HepG2 (cell line): ENCODE results near the gene CDHR1. TPM values are rescaled to one million over a fixed set of nuclear protein-coding genes. Genes with fewer than 3 reads are reported as not detected.
A peak's percentile ranks its signal among the peaks of the same experiment; 100 is the strongest.

Source experiments
- ATAC-seq: fragments of 200-7000 bp; cut with Tn5 transposase; 3 replicates; pipeline ENCODE4 v1.9.1; 2020; ENCODE audit warnings: mild to moderate bottlenecking, moderate library complexity
- BruUV-seq: library from RNA; stranded (reverse); fragments of 400-500 nt; replicated peaks from 2 replicates; lab custom pipeline; 2021; lab: Mats Ljungman, UMichigan
- CTCF ChIA-PET: fragments of 300-600 bp; formaldehyde crosslinking; extraction: SDS; loops from one replicate; lab custom pipeline; 2021; ENCODE audit warnings: low total read pairs, inconsistent platforms, low intra/inter-chr PET ratio; lab: Yijun Ruan, JAX
- POLR2A ChIA-PET: fragments of 350-600 bp; sonication (Branson Sonifier 250); formaldehyde crosslinking; loops from one replicate; lab custom pipeline; 2020; ENCODE audit warnings: antibody characterized with exemption, inconsistent platforms; lab: Yijun Ruan, JAX
- DNase-seq: peaks from one replicate; pipeline ENCODE4 v3.0.0-alpha.2; 2015; ENCODE audit warnings: low spot score
- FAIRE-seq: peaks from 3 replicates; lab custom pipeline; 2011; peaks lifted over from hg19 to GRCh38; lab: Jason Lieb, UNC
- H2AFZ ChIP-seq: one replicate; pipeline ENCODE4 v1.6.1; 2011; ENCODE audit warnings: low read length, inconsistent platforms
- H3K27ac ChIP-seq: fragments of 300-600 bp; 3 replicates; pipeline ENCODE4 v1.8.0; 2011; ENCODE audit warnings: mixed run types, mild to moderate bottlenecking, mixed read lengths, low read length, inconsistent platforms; ENCODE audit not compliant: insufficient read depth; ENCODE audit errors: extremely low read length
- H3K27me3 ChIP-seq, 2 experiments: fragments of 200-600 bp in 1 of 2; 2 replicates in 1 of 2; 3 replicates in 1 of 2; pipeline versions ENCODE4 v1.6.0 to v1.8.0; 2011; ENCODE audit warnings: low read length in 2 of 2, mild to moderate bottlenecking in 2 of 2, moderate library complexity in 2 of 2, inconsistent platforms in 1 of 2; ENCODE audit not compliant: insufficient read depth in 2 of 2, control insufficient read depth in 1 of 2
- H3K36me3 ChIP-seq, 2 experiments: fragments of 200-600 bp in 1 of 2; replicated peaks in 1 of 2; 2 replicates in 1 of 2; 3 replicates in 1 of 2; pipeline versions ENCODE4 v1.5.1 to v1.8.0; 2011; ENCODE audit warnings: low read length in 2 of 2, inconsistent platforms in 1 of 2; ENCODE audit not compliant: insufficient read depth in 2 of 2, control insufficient read depth in 1 of 2
- H3K4me1 ChIP-seq: 2 replicates; pipeline ENCODE4 v1.5.1; 2012; ENCODE audit warnings: low read length, inconsistent platforms; ENCODE audit not compliant: insufficient read depth
- H3K4me2 ChIP-seq: 2 replicates; pipeline ENCODE4 v1.6.0; 2011; ENCODE audit warnings: low read depth, low read length, inconsistent platforms
- H3K4me3 ChIP-seq, 3 experiments: fragments of 200-600 bp in 1 of 3; sonication (generic), shearing (Covaris generic) in 1 of 3; replicated peaks in 1 of 3; 2 replicates each; pipeline ENCODE4 v1.5.1; 2011 to 2016; ENCODE audit warnings: low read length in 3 of 3, inconsistent platforms in 2 of 3, low read depth in 2 of 3, mild to moderate bottlenecking in 2 of 3, control low read depth in 1 of 3, mixed read lengths in 1 of 3; ENCODE audit not compliant: insufficient read depth in 1 of 3
- H3K79me2 ChIP-seq: one replicate; pipeline ENCODE4 v1.6.1; 2011; ENCODE audit warnings: low read length, inconsistent platforms; ENCODE audit not compliant: insufficient read depth
- H3K9ac ChIP-seq: 2 replicates; pipeline ENCODE4 v1.6.0; 2011; ENCODE audit warnings: mild to moderate bottlenecking, low read depth, low read length, inconsistent platforms; ENCODE audit not compliant: insufficient read depth
- H3K9me3 ChIP-seq: 2 replicates; pipeline ENCODE4 v1.5.1; 2012; ENCODE audit warnings: mild to moderate bottlenecking, low read length
- H4K20me1 ChIP-seq: 2 replicates; pipeline ENCODE4 v1.6.0; 2011; ENCODE audit warnings: inconsistent platforms, mild to moderate bottlenecking, low read length, moderate library complexity; ENCODE audit not compliant: insufficient read depth
- BRF2 ChIP-seq: sonication (generic); formaldehyde crosslinking; IDR thresholded peaks from 2 replicates; pipeline ENCODE4 v1.8.1; 2022; ENCODE audit warnings: mild to moderate bottlenecking, missing genetic modification reagents
- CBX1 ChIP-seq: IDR thresholded peaks from one replicate; pipeline ENCODE4 v1.6.1; 2016; ENCODE audit warnings: antibody characterized with exemption, low read depth
- FOXK1 ChIP-seq: sonication (generic); formaldehyde crosslinking; IDR thresholded peaks from 2 replicates; pipeline ENCODE4 v1.4.0; 2020; ENCODE audit warnings: low read depth, missing genetic modification reagents, borderline replicate concordance
- FOXP4 ChIP-seq: sonication (generic); formaldehyde crosslinking; IDR thresholded peaks from 2 replicates; pipeline ENCODE4 v1.4.0; 2020; ENCODE audit warnings: missing genetic modification reagents
- JUND ChIP-seq: sonication (generic); formaldehyde crosslinking; IDR thresholded peaks from 2 replicates; pipeline ENCODE4 v1.8.0; 2022; ENCODE audit warnings: mild to moderate bottlenecking, missing genetic modification reagents
- MXD4 ChIP-seq: IDR thresholded peaks from 2 replicates; pipeline ENCODE4 v1.6.1; 2016; ENCODE audit warnings: mild to moderate bottlenecking, missing biosample characterization, missing genetic modification reagents
- NFYC ChIP-seq: IDR thresholded peaks from 2 replicates; pipeline ENCODE4 v1.6.1; 2016; ENCODE audit warnings: missing genetic modification reagents, missing compliant biosample characterization
- PAF1 ChIP-seq: IDR thresholded peaks from 2 replicates; pipeline ENCODE4 v1.6.1; 2016; ENCODE audit warnings: missing genetic modification reagents, missing compliant biosample characterization
- SIN3B ChIP-seq: fragments of 150-350 bp; IDR thresholded peaks from 2 replicates; pipeline ENCODE4 v1.6.1; 2014; ENCODE audit warnings: low read length
- ZFAT ChIP-seq: sonication (generic); formaldehyde crosslinking; conservative IDR thresholded peaks from 2 replicates; pipeline ENCODE4 v1.8.1; 2023; ENCODE audit warnings: missing genetic modification reagents, inconsistent platforms
- ZNF430 ChIP-seq: sonication (generic); formaldehyde crosslinking; IDR thresholded peaks from 2 replicates; pipeline ENCODE4 v1.9.0; 2021; ENCODE audit warnings: mild to moderate bottlenecking, missing genetic modification reagents
- ZNF576 ChIP-seq: sonication (generic); formaldehyde crosslinking; IDR thresholded peaks from 2 replicates; pipeline ENCODE4 v1.4.0; 2020; ENCODE audit warnings: mild to moderate bottlenecking, missing genetic modification reagents
- ZNF879 ChIP-seq: sonication (generic); formaldehyde crosslinking; IDR thresholded peaks from 2 replicates; pipeline ENCODE4 v1.8.1; 2023; ENCODE audit warnings: missing genetic modification reagents
- ZUFSP ChIP-seq: sonication (generic); formaldehyde crosslinking; IDR thresholded peaks from 2 replicates; pipeline ENCODE4 v1.9.0; 2021; ENCODE audit warnings: missing genetic modification reagents, mild to moderate bottlenecking, borderline replicate concordance
- WGBS: methylation state at CpG from one replicate; pipeline ENCODE4 v1.1.6; 2017; ENCODE audit warnings: low lambda C conversion rate; 5-methylcytosine and 5-hydroxymethylcytosine counted together
- in situ Hi-C: cut with HindIII; loops from 2 replicates; pipeline ENCODE4 v1.10.0; 2017; ENCODE audit warnings: low pct_unique_long_range_greater_than_20kb; ENCODE audit not compliant: extremely low pct_ligation_motif_present
- intact Hi-C: fragments of 100-400 bp; cut with micrococcal nuclease; formaldehyde crosslinking; loops from one replicate; pipeline ENCODE4 v1.10.0; 2022; ENCODE audit not compliant: unreplicated experiment
- polyA plus RNA-seq, 8 experiments: library from polyadenylated mRNA; depleted of rRNA in 3 of 8; stranded (reverse) in 7 of 8; unstranded in 1 of 8; fragments of >200 nt; fragmentation: Illumina TruSeq in 4 of 8; extraction: Trizol in 4 of 8; gene quantifications; 2 replicates each; pipeline versions ENCODE4 v1.2.1 to v1.2.3, GENCODE V29; 2011 to 2016; ENCODE audit warnings: low read depth in 4 of 8, missing spikeins in 1 of 8, mixed read lengths in 1 of 8; ENCODE audit not compliant: insufficient read depth in 1 of 8
- total RNA-seq, 5 experiments: library from RNA; depleted of rRNA; stranded (reverse); fragments of >200 nt; fragmentation: Illumina TruSeq; extraction: Trizol; gene quantifications; 2 replicates each; pipeline ENCODE4 v1.2.3, GENCODE V29; 2016; ENCODE audit warnings: low read depth in 1 of 5

CDHR1 gene
- total and polyA plus RNA-seq, 2 of the 13 experiments (the other 11 are each of a cell fraction or from before 2014, with no cell fraction given) = 0.04 to 0.09 TPM

GRCh38 chr10:84158061-84158460 lies 36.3 kb upstream of the CDHR1 start:
- no peak overlapping the region for H3K9ac ChIP-seq
- no peak for TF ChIP-seq CBX1
- TF ChIP-seq NFYC (CRISPR knock-in tag) = no peak
- no peak for TF ChIP-seq FOXP4
- TF ChIP-seq FOXK1 (CRISPR knock-in tag) = no peak
- 0 out of 2 replicates have a peak, but pooled peaks have one; percentile 32 for TF ChIP-seq PAF1 (CRISPR knock-in tag)
- TF ChIP-seq, all 625 proteins: peak for 1
- Histone ChIP-seq H4K20me1 (no peaks in the 10 kb centered on the region), H3K79me2 (no peaks in the 10 kb centered on the region), H3K27me3 (peaks cover 0 to 3% of the 10 kb centered on the region in 2 experiments; a peak in 1 of 5 replicates), H3K4me2 (no peak overlapping the region), H3K27ac (no peak overlapping the region), H3K4me3 (no peak overlapping the region), H3K9me3 (no peaks in the 10 kb centered on the region), H3K4me1 (0 out of 2 replicates have a peak, but pooled peaks cover 10% of the 10 kb centered on the region), H3K36me3 (peaks cover 0 to 2% of the 10 kb centered on the region in 2 experiments; a peak in 1 of 5 replicates), H2AFZ (no peak overlapping the region)
- DNase-seq (no peak), FAIRE-seq (no peak), ATAC-seq (no peak)
- no TSS peak for BruUV-seq
- WGBS = 91% methylated on average over 2 of the region's 2 CpGs
- ChIA-PET POLR2A (no interaction called here), CTCF (no interaction called here)
- intact Hi-C loops (no loop called here), in situ Hi-C loops (no loop called here)

GRCh38 chr10:84158550-84158949 lies 35.8 kb upstream of the CDHR1 start:
- WGBS = 67% methylated on average over 4 of the region's 4 CpGs
- intact Hi-C loops = no loop called here
- CTCF ChIA-PET = no interaction called here
- DNase-seq (no peak), ATAC-seq (no peak), FAIRE-seq (no peak)
- peaks cover 0 to 2% of the 10 kb centered on the region in 2 experiments; a peak in 1 of 5 replicates for H3K36me3 ChIP-seq
- no peak overlapping the region for H3K27ac ChIP-seq
- no peak overlapping the region for H3K4me2 ChIP-seq
- H4K20me1 ChIP-seq = no peaks in the 10 kb centered on the region
- H3K4me1 ChIP-seq = 0 out of 2 replicates have a peak, but pooled peaks cover 10% of the 10 kb centered on the region
- H2AFZ ChIP-seq = no peak overlapping the region
- in situ Hi-C loops = no loop called here
- H3K79me2 ChIP-seq = no peaks in the 10 kb centered on the region
- H3K9me3 ChIP-seq = no peaks in the 10 kb centered on the region
- no TSS peak for BruUV-seq
- POLR2A ChIA-PET = interaction anchor here (0.7 kb wide), 1 partner anchor 20 kb away, joined by 3 read pairs; no protein-coding TSS in a partner anchor
- no peak overlapping the region for H3K9ac ChIP-seq
- no peak overlapping the region for H3K4me3 ChIP-seq
- H3K27me3 ChIP-seq = peaks cover 0 to 6% of the 10 kb centered on the region in 2 experiments; a peak in 1 of 5 replicates
- TF ChIP-seq ZNF576 (CRISPR knock-in tag) = no peak
- TF ChIP-seq MXD4 (CRISPR knock-in tag) = no peak
- TF ChIP-seq JUND = no peak
- no peak for TF ChIP-seq ZUFSP
- no peak for TF ChIP-seq ZNF879 (CRISPR knock-in tag)
- TF ChIP-seq SIN3B = no peak
- no peak for TF ChIP-seq ZFAT
- no peak for TF ChIP-seq BRF2 (CRISPR knock-in tag)
- TF ChIP-seq ZNF430 (CRISPR knock-in tag) = no peak
